Measurements from ENCODE around the gene DIS3L2.

The DIS3L2 gene

DNA sequence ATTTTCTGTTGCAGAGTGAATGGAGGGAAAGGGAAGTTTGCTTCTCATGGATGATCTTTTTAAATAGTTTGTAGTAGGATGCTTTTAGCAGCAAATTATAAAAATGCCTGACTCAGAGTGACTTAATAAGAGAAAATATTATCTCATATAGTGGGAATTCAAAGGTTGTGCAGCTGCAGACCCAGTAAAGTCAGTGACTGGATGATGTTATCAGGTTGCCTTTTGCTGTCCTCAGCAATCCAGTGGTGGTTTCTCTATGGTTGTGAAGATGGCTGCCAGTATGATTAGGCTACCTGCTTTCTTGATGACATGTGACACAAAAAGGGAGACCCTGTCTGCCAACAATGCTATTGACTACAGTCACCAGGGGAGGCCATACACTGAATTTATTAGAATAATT is 184.8 kb downstream of the DIS3L2 start:
- TF ChIP-seq POLR2AphosphoS5 (IDR thresholded peaks at IDR 0.05; ENCODE audit: low read depth, low read length) (no peak), SIN3A (IDR thresholded peaks at IDR 0.05; ENCODE audit: borderline replicate concordance, insufficient read depth, low read length) (no peak), REST (IDR thresholded peaks at IDR 0.05; ENCODE audit: insufficient read depth in 1 of 2, low read depth in 2 of 2, low read length in 2 of 2) (no peak), TAF1 (IDR thresholded peaks at IDR 0.05; ENCODE audit: borderline replicate concordance, insufficient read depth, low read length) (no peak), FOXP2 (optimal IDR thresholded peaks at IDR 0.05; ENCODE audit: borderline replicate concordance, extremely low read depth, extremely low read length, insufficient read depth) (no peak)

- TF ChIP-seq REST (IDR thresholded peaks at IDR 0.05; ENCODE audit: insufficient read depth in 1 of 2, low read depth in 2 of 2, low read length in 2 of 2), result no peak
- no peak for TF ChIP-seq TAF1 (IDR thresholded peaks at IDR 0.05; ENCODE audit: borderline replicate concordance, insufficient read depth, low read length)
- TF ChIP-seq FOXP2 (optimal IDR thresholded peaks at IDR 0.05; ENCODE audit: borderline replicate concordance, extremely low read depth, extremely low read length, insufficient read depth), result no peak
- TF ChIP-seq SIN3A (IDR thresholded peaks at IDR 0.05; ENCODE audit: borderline replicate concordance, insufficient read depth, low read length), result no peak
- TF ChIP-seq POLR2AphosphoS5 (IDR thresholded peaks at IDR 0.05; ENCODE audit: low read depth, low read length), result no peak
These were observed 186.0 kb downstream of the DIS3L2 start for GRCh38 chr2:232147440-232148077.

- TF ChIP-seq SIN3A (IDR thresholded peaks at IDR 0.05; ENCODE audit: borderline replicate concordance, insufficient read depth, low read length) (no peak), POLR2AphosphoS5 (IDR thresholded peaks at IDR 0.05; ENCODE audit: low read depth, low read length) (no peak), FOXP2 (optimal IDR thresholded peaks at IDR 0.05; ENCODE audit: borderline replicate concordance, extremely low read depth, extremely low read length, insufficient read depth) (no peak), TAF1 (IDR thresholded peaks at IDR 0.05; ENCODE audit: borderline replicate concordance, insufficient read depth, low read length) (no peak), REST (IDR thresholded peaks at IDR 0.05; ENCODE audit: insufficient read depth in 1 of 2, low read depth in 2 of 2, low read length in 2 of 2) (no peak)
These were observed 200.7 kb downstream of the DIS3L2 start for GRCh38 chr2:232162187-232162586.

GRCh38 chr2:232170396-232170795 is 208.9 kb downstream of the DIS3L2 start:
- TF ChIP-seq REST (IDR thresholded peaks at IDR 0.05; ENCODE audit: insufficient read depth in 1 of 2, low read depth in 2 of 2, low read length in 2 of 2) (no peak), SIN3A (IDR thresholded peaks at IDR 0.05; ENCODE audit: borderline replicate concordance, insufficient read depth, low read length) (no peak), TAF1 (IDR thresholded peaks at IDR 0.05; ENCODE audit: borderline replicate concordance, insufficient read depth, low read length) (no peak), FOXP2 (optimal IDR thresholded peaks at IDR 0.05; ENCODE audit: borderline replicate concordance, extremely low read depth, extremely low read length, insufficient read depth) (no peak), POLR2AphosphoS5 (IDR thresholded peaks at IDR 0.05; ENCODE audit: low read depth, low read length) (no peak)

Measured in PFSK-1 (cell line).